Measurements from ENCODE around the gene PNLDC1. TPM values are rescaled to one million over a fixed set of nuclear protein-coding genes. Genes with fewer than 3 reads are reported as not detected.
"Not testable (repeated sequence)": the region's sequence is repeated elsewhere in the genome, so short reads cannot be mapped to it uniquely, and the experiment has no call there.

Gene PNLDC1
- total RNA-seq, 1 donor: not detected

- peak; percentile 62 for DNase-seq (ENCODE audit: low read depth)
- H3K4me3 ChIP-seq (ENCODE audit: low read depth, low read length): peak overlapping the region; percentile 5
- no peak for TF ChIP-seq CTCF (IDR thresholded peaks at IDR 0.05; ENCODE audit: insufficient read depth, low read length)
Measured at GRCh38 chr6:159836718-159837490, 36.8 kb downstream of the PNLDC1 start.

GRCh38 chr6:159837511-159837910, 37.4 kb downstream of the PNLDC1 start:
- H3K4me3 ChIP-seq (ENCODE audit: low read depth, low read length): no peak overlapping the region
- no peak for DNase-seq (ENCODE audit: low read depth)
- TF ChIP-seq CTCF (IDR thresholded peaks at IDR 0.05; ENCODE audit: insufficient read depth, low read length): no peak

GRCh38 chr6:159838020-159838744, 38.1 kb downstream of the PNLDC1 start:
- peak; percentile 10 for DNase-seq (ENCODE audit: low read depth)
- no peak overlapping the region for H3K4me3 ChIP-seq (ENCODE audit: low read depth, low read length)
- no peak for TF ChIP-seq CTCF (IDR thresholded peaks at IDR 0.05; ENCODE audit: insufficient read depth, low read length)

- peak; percentile 27 for DNase-seq (ENCODE audit: low read depth)
- H3K4me3 ChIP-seq (ENCODE audit: low read depth, low read length): no peak overlapping the region
- peak; percentile 53 for TF ChIP-seq CTCF (IDR thresholded peaks at IDR 0.05; ENCODE audit: insufficient read depth, low read length)
Measured at GRCh38 chr6:159842035-159842434, 42.0 kb downstream of the PNLDC1 start.

GRCh38 chr6:159844737-159845645, 44.9 kb downstream of the PNLDC1 start:
- no peak for DNase-seq (ENCODE audit: low read depth)
- no peak for TF ChIP-seq CTCF (IDR thresholded peaks at IDR 0.05; ENCODE audit: insufficient read depth, low read length)
- no peak overlapping the region for H3K4me3 ChIP-seq (ENCODE audit: low read depth, low read length)

GRCh38 chr6:159848552-159848951, 48.5 kb downstream of the PNLDC1 start:
- DNase-seq (ENCODE audit: low read depth); H3K4me3 ChIP-seq (ENCODE audit: low read depth, low read length): not testable (repeated sequence)

- not testable (repeated sequence) for DNase-seq (ENCODE audit: low read depth); H3K4me3 ChIP-seq (ENCODE audit: low read depth, low read length)
Measured at GRCh38 chr6:159849851-159850250, 49.8 kb downstream of the PNLDC1 start.
